GM18517 (cell line): ENCODE results near the gene DDTL.
"Not testable (repeated sequence)": the region's sequence is repeated elsewhere in the genome, so short reads cannot be mapped to it uniquely, and the experiment has no call there.

Experiments
- ATAC-seq: cut with Tn5 transposase; IDR thresholded peaks from one replicate; pipeline ENCODE4 v1.9.1; 2021; ENCODE audit warnings: mild to moderate bottlenecking, moderate library complexity; ENCODE audit not compliant: unreplicated experiment

The DDTL gene

DNA sequence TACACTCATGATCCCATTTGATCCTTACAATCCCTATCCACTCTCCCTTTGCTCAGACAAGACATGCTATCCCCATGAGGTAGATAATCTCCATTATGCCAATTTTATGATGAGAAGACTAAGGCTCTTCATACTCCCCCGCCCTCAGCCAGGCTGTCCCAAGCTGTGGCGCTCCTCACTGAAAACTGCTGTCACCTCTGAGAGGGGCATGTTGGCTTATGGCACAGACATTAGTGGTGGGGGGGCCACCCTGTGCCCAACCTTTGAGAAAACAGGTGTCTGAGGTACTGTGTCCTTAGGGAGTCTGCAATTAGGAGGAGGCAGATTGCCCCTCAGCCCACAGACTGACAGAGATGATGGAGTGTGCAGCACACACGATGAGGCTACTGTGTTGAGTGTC is 2.4 kb downstream of the DDTL start:
- ATAC-seq, result no peak

DNA sequence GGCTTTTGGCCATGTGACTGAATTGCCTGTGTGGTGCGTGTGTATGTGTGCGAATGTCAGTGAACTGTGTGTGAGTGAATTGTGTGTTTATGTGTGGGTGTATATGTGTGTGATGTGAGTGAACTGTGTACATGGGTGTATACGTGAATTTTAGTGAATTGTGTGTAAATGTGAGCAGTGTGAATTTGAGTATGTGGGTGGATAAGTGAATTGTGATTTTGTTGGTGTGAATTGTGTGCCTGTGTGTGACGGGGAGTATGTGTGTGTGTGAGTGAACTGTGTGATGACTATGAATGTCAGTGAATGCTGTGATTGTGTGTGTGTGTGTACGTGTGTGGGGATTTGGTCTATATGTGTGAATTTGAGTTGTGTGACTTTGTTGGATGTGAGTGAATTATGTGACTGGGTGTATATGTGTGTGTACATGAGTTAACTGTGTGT is 3.5 kb downstream of the DDTL start:
- ATAC-seq, result no peak

DNA sequence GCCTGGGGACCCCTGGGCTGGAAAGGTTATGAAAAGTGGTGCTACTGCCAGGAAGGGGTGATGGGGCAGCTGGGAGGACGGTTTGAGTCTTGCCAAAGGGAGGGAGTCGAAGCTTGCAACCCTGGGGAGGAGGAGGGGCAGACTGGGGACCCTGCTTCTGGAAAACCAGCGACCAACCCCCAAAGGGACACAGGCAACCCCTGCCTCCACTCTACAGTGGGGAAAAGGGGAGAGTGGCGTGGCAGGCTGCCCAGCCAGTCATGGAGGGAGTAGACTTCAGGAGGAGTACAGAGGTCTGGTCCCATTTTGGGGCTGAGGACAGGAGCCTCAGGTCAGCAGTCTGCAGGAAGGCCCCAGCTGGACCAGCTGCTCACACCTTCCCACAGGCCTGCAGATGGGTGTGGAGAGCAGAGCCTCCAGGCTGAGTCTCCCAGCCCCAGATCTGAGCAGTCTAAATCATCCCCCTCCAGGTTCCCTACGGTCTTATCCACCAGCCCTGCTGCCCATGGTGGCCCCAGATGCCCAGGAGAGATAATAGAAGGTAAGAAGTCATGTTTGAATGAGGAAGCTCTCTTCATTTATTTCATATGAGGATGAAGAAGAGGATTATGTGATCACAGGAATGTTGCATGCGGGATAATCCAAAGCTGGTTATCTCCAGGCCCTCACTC is 4.3 kb downstream of the DDTL start:
- no peak for ATAC-seq

DNA sequence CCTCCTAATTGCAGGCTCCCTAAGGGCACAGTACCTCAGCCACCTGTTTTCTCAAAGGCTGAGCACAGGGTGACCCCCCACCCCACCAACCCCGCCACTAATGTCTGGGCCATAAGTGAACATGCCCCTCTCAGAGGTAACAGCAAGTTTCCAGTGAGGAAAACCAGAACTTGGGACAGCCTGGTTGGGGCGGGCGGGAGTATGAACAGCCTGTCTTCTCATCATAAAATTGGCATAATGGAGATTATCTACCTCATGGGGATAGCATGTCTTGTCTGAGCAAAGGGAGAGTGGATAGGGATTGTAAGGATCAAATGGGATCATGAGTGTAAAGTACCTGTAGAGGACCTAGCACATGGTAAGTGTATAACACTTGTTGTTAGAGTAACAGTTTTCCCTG is 5.2 kb downstream of the DDTL start:
- not testable (repeated sequence) for ATAC-seq

DNA sequence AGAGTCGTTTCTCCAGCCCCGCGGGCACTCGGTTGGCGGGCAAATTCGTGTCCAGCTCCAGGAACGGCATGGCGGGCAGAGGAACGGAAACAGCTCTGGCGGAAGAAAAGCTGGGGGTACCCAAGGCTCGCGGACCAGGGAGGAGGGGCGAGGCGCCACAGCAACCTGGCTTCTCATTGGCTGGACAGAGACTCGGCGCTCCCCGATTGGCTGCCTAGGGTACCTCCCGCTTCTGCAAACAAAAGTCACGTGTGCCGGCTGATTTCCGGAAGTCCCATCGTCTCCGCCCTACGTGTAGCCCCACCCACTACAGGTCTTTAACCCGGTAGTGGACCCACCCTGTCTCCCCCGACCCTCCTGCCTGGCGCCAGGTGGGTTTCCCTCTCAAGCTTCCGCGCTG is 7.7 kb downstream of the DDTL start, which contains the start of gene DDT:
TSS of gene DDT (minus strand) at position 97 of the 400 bp plus-strand sequence. CDS start at position 70, 27 bp downstream.
- ATAC-seq, result peak; percentile 87

DNA sequence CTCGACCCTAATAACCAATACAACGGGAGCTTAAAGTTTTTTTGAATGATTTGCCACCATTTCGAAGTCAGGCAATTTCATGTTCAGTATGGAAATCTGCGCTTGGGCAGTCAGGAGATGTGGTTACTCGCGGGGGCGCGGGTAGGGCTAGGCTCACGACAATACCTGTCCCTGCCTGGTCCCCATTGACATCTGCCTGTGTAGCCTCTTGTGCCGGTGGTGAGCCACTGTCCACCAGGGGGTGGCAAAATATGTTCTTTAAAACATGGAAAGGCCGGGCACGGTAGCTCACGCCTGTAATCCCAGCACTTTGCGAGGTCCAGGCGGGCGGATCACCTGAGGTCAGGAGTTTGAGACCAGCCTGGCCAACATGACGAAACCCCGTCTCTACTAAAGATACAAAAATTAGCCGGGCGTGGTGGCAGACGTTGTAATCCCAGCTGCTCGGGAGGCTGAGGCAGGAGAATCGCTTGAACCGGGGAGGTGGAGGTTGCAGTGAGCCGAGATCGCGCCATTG is 8.2 kb downstream of the DDTL start:
- ATAC-seq, result peak; percentile 42

DNA sequence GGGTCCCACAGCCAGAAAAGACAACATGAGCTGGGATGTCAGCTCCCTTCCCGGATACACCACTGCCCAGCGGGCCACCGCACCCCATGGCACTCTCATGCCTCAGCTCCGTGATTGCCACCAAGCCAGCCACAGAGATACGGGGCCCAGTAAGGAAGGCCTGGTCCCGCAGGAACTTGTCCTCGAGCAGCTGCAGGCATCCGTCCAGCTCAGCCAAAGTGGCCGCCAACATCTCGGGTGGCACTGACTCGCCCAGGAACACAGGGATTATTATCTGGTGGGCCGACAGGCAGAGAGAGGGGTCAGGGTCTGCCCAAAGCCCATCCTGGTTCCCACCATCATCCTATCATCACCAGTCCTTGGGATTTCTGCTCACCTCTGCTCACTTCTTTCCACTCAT is 10.6 kb downstream of the DDTL start:
- ATAC-seq, result not testable (repeated sequence)

DNA sequence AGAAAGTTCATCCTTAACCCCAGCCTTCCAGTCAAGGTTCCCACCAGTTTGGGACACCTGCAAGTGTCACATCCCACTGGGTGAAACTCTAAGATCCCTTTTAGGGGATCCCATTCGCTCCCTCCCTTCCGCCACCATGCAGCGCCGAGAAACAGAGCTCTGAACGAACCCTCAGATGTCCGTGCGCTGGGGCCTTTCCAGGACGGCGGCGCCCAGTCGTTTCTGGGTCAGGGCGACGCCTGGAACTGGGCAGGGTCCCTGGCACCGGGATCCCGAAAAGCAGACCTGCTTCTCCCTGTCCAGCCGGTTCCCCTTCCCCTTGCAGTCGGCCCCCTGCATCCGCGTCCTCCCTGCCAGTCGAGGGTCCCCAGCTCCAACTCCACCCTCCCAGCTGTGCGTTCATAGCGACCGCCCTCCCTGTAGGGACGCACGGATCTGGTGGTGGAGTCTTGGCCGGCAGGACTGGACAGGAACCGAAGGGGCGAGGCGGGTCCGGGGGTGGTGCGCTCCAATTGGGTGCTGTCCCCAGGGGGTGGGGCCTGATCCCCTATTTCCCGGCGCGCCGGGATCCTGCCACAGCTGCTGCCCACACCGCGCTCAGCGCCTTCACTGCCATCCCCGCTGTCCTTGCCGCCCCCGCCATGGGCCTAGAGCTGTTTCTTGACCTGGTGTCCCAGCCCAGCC is 13.0 kb downstream of the DDTL start, which contains the start of gene GSTT2:
TSS of gene GSTT2 (plus strand) at position 578 of the 684 bp plus-strand sequence.
- not testable (repeated sequence) for ATAC-seq

DNA sequence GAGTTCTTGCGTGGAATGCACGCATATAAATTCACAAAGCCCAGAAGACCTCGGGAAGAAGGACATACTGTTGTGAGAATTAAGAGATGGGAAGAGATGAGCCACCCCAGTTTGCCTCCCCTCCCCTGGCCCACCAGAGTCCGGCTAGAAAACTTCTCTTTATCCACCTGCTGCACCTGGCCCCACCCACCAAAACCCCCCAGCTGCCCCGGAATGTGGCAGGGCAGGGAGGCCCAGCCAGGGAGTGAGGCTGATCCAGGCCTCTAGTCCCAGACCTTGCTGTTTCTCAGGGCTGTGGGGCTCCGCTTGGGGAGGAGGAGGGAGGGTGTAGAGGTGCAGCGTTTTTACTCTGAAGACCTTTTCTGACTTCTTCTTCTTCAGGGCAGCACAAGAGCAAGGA is 13.9 kb downstream of the DDTL start:
- ATAC-seq, result not testable (repeated sequence)

DNA sequence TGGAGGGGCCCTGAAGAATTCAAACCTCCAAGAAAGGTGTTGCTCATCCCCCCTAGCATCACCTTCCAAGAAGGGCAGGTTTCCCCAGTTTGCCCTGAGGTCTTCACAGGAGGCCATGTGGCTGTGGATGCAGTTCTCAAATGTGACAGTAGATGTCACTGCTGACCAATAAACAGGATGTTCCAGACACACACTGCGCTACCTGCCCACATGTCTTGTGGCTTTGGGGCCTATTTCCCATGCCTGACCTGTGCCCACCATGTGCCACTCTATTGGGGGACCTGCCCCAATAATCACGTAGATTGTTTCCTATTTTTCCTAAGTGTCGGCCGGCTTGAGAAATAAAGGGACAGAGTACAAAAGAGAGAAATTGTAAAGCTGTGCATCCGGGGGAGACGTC is 17.7 kb downstream of the DDTL start:
- ATAC-seq, result no peak

DNA sequence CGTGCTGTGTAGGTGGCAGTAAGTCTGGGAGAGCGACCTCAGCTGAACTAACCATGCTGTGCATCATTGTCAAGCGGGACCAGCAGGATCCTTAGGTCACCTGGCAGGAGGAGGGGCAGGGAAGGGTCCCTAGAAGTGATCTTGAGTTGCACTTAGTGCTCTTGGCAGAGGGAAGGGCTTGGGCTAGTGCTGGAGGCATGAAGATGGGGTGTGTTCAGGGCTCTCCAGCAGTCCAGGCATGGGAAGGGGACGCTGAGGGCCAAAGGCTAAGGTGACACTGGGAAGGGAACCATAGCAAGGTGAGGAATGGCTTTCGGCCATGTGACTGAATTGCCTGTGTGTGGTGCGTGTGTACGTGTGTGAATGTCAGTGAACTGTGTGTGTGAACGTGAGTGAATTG is 19.4 kb downstream of the DDTL start:
- not testable (repeated sequence) for ATAC-seq

DNA sequence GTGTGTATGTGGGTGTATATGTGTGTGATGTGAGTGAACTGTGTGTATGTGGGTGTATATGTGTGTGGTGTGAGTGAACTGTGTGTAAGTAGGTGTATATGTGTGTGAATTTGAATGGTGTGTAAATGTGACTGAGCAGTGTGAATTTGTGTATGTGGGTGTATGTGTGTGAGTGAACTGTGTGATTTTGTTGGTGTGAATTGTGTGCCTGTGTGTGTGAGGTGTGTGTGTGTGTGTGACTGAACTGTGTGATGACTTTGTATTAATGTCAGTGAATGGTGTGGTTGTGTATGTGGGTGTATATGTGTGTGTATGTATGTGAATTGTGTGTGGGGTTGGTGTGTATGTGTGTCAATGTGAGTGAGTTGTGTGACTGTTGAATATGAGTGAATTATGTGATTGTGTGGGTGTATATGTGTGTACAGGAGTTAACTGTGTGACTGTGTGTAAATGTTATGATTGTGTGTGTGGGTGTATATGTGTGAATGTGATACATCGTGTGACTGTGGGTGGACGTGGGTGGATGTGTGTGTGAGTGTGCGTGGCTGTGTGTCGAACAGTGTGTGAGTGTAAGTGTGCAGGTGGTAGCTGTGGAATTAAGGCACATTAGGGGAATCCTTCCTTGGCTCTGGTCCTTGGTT is 20.0 kb downstream of the DDTL start:
- ATAC-seq, result not testable (repeated sequence)

DNA sequence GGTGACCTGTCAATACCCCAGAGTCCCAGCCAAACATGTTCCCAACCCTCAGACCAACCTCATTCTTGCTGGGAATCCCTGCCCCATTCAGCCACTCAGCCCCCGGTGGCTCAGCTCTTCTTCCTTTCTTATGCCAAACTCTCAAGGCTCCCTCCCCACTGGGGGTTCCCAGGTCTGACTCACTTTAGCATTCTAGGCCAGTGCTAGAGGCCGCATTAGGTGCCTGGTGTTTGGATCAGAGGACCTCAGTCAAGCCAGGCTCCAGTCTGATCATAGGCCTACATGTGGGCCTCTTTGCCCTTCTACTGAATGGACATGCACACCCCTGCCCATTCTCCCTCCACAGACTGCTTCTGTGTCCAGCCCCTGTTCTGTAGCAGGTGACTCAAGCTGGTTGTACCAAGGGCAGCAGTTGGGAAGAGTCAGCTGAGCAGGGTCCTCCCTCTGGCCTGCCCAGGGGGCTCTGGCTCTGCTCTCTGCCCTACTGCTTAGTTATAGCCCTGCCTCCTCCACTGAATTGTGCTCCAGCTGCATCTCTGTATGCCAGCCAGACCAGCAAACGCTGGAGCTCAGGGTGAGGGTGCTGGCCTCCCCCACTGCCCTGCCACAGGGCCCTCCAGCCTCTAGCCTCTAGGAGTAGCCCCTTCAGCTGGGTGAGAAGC is 23.0 kb downstream of the DDTL start:
- ATAC-seq, result not testable (repeated sequence)

DNA sequence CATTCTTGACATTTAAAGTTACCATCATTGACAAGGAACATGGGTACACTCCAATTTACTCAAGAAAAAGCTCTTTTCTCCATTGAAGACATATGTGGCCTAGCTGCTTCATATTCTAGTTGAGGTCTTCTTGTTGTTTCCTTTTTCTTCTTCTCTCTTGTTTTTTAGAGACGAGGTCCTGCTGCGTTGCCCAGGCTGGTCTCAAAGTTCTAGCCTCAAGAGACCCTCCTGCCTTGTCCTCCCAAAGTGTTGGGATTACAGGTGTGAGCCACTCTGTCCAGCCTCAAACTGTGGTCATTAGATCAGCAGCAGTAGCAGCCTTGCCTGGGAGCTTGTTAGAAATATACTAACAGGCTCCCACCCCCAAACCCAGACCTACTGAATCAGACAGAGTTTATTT is 26.4 kb downstream of the DDTL start:
- ATAC-seq, result not testable (repeated sequence)

DNA sequence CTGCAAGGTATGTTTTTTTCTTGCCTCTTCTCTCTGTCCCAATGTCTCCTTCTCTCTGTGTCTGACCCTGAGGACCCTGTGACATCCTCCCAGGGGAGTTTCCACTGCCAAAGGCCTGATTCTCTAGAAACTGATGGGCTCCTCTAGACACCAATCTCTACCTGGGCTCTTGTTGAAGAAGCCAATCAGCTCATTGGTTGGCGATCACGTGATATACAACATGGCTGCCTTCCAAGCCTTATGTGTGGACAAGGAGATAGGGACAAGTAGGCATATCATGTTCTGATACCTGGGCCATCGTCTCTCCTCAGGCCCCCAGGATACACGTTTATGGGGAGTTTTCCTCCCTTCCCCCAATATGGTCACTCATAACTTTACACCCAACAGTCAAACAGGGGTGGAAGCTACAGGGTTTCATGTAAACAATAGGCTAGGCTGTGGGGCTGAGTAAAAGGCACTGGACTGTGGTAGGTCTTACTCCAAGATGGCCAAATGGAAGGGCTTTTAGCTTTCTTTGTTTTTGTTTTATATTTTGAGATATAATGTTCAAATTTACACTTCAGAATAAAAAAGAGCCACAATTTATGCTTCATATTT is 27.0 kb downstream of the DDTL start:
- ATAC-seq, result not testable (repeated sequence)

DNA sequence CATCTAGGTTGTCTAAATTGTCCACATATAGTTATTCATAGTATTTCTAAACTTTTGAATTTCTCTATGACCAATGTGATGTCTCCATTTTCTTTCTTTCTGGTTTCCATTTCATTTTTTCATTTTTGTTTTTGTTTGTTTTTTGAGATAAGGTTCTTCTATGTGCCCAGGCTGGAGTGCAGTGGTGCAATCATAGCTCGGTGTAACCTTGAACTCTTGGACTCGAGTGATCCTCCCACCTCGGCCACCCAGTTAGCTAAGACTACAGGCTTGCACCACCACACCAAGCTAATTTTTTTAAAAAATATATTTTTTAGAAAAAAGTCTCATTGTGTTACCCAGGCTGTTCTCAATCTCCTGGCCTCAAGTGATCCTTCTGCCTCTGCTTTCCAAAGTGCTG is 30.4 kb downstream of the DDTL start:
- ATAC-seq, result no peak

DNA sequence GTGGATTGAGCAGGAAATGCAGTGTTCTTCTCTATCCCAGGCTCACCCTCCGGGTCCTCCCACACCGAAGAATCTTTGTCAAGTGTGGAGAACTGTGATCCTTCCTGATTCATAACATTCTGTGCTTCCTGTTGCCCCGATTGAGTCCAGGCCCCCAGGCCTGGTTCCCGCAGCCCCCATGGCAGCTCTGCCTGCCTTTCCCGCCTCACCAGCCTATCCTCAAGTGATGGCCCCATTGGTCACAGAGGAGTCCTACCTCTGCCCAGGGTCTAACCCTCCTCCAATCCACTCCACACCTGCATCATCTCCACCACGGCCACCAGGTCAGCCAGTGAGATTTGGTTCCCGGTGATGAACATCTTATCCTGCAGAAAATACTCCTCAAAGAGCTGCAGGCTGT is 33.1 kb downstream of the DDTL start:
- ATAC-seq, result not testable (repeated sequence)

DNA sequence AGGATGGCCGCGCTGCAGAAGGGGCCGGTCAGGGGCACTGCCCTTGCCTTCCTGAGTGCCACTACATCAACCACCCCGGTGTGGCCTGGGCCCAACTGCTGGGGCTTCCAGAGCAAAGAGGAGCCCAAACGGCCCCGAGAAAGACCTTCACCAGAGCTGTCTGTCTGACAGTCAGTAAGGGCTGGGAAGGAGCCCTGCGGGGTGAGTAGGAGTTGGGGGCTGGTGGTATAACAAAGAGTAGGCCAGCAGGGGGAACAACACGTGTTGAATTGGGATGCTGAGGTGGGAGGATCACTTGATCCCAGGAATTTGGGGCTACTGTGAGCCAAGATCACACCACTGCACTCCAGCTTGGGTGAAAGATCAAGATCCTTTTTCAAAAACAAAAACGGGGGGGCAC is 34.6 kb downstream of the DDTL start:
- ATAC-seq, result no peak

DNA sequence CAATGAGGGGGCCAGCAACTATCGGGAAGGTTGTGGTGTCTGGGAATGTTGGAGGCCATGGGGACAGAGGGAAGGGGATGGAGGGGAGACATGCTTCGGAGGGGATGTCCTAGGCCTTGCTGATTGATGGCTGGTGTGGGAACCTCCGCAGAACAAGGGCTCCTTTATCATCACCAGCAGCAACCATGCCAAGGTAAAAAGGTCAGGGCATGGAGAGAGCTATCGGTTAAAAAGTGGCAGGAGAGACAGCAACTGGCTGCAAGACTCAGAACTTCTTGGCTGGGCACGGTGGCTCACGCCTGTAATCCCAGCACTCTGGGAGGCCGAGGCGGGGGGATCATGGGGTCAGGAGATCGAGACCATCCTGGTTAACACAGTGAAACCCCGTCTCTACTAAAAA is 35.6 kb downstream of the DDTL start:
- no peak for ATAC-seq

DNA sequence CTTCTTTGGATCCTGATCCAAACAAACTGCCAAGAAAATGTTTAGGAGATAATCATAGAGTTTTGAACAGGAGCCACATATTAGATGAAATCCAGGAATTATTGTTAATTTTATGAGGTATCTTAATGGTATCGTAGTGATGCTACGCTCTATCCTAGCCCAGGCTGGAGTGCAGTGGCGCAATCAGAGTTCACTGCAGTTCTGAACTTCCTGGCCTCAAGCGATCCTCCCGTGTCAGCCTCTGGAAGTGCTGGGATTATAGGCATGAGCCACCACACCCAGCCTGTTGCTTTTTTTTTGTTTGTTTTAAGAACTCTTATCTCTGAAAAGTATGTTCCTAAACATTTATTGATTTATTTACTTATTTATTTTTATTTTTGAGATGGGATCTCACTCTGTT is 36.2 kb downstream of the DDTL start:
- no peak for ATAC-seq

DNA sequence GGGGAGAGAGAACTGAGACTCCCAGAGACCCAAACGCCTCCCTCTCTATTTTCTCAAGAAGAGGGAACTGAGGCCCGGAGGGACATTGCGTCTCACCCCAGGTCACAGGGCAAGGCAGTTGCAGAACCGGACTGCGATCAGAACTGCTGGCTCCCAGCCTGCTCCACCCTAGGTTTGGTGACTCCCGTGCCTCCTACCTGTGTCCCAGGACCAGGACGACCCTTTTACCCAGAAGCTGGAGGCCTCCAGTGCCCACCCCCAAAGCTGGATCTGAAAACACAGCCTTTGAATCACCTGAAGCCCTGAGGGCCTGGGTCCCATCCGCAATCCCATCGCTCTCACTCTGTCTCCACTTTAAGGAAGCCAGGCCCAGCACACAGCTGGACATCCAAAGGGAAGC is 37.2 kb downstream of the DDTL start:
- ATAC-seq, result no peak
